ENCODE measurements around the gene SGPL1. TPM values are rescaled to one million over a fixed set of nuclear protein-coding genes. Genes with fewer than 3 reads are reported as not detected.

The SGPL1 gene
- total and polyA plus RNA-seq, 2 of the 8 experiments (the other 6 are each of a cell fraction or from before 2014, with no cell fraction given) = 20.5 to 51.6 TPM

GRCh38 chr10:70834441-70835151, 18.8 kb downstream of the SGPL1 start:
- no peak overlapping the region for H3K27ac ChIP-seq (ENCODE audit: low read depth, low read length)

More at GRCh38 chr10:70834441-70835151, 18.8 kb downstream of the SGPL1 start:
- Histone ChIP-seq H2AK5ac (ENCODE audit: low read depth, low read length) (no peak overlapping the region), H2BK120ac (replicated peaks; ENCODE audit: low read depth, low read length) (no peak overlapping the region), H3K56ac (replicated peaks; ENCODE audit: insufficient read length, low read depth, low read length) (no peak overlapping the region), H4K91ac (replicated peaks; ENCODE audit: insufficient read length, low read length) (no peak overlapping the region), H3K9ac (replicated peaks in 1 of 4; ENCODE audit: extremely low read depth in 1 of 4, low read depth in 3 of 4, low read length in 3 of 4) (no peak overlapping the region), H3K4me2 (ENCODE audit: insufficient read depth in 1 of 2, low read depth in 2 of 2, low read length in 2 of 2) (no peak overlapping the region), H2BK12ac (ENCODE audit: low read depth, low read length) (no peak overlapping the region), H3K23ac (ENCODE audit: insufficient read length) (no peak overlapping the region), H3K4me1 (replicated peaks in 1 of 4; ENCODE audit: control insufficient read depth in 3 of 4, insufficient read depth in 4 of 4, low read length in 3 of 4) (no peaks in the 10 kb centered on the region), H3K18ac (ENCODE audit: extremely low read depth, low read length) (no peak overlapping the region), H3K27me3 (replicated peaks in 1 of 4; ENCODE audit: control insufficient read depth in 3 of 4, extremely low read depth in 1 of 4, insufficient read depth in 3 of 4, low read length in 3 of 4) (no peaks in the 10 kb centered on the region), H4K8ac (ENCODE audit: extremely low read depth, insufficient read depth, low read length) (no peak overlapping the region), H3K4me3 (ENCODE audit: extremely low read depth in 1 of 4, insufficient read depth in 2 of 4, low read depth in 3 of 4, low read length in 4 of 4) (no peak overlapping the region), H4K20me1 (replicated peaks in 1 of 2; ENCODE audit: control insufficient read depth in 1 of 2, insufficient read depth in 2 of 2, low read length in 2 of 2) (peaks cover 3 to 13% of the 10 kb centered on the region in 2 experiments), H3K23me2 (ENCODE audit: low read depth, low read length) (no peaks in the 10 kb centered on the region), H3K4ac (replicated peaks; ENCODE audit: insufficient read length, low read depth, low read length) (no peak overlapping the region), H3K9me3 (ENCODE audit: insufficient read depth in 2 of 2, low read depth in 1 of 2, low read length in 1 of 2) (no peaks in the 10 kb centered on the region), H3K36me3 (ENCODE audit: control insufficient read depth in 2 of 4, insufficient read depth in 4 of 4, low read length in 3 of 4) (peaks cover 0 to 5% (median 1%) of the 10 kb centered on the region in 4 experiments; a peak in 1 of 8 replicates), H2BK5ac (ENCODE audit: low read depth, low read length) (no peak overlapping the region), H3K79me2 (ENCODE audit: control insufficient read depth in 1 of 2, insufficient read depth in 2 of 2, low read length in 2 of 2) (peaks cover 0 to 77% of the 10 kb centered on the region in 2 experiments; a peak in 3 of 4 replicates), H2AFZ (ENCODE audit: low read length) (no peak overlapping the region), H2BK15ac (ENCODE audit: low read length) (no peak overlapping the region), H3K79me1 (ENCODE audit: low read depth, low read length) (peaks cover 13% of the 10 kb centered on the region), H2BK20ac (ENCODE audit: low read length) (no peak overlapping the region), H4K5ac (ENCODE audit: insufficient read length, low read depth, low read length) (no peak overlapping the region), H3K14ac (ENCODE audit: insufficient read length) (no peak overlapping the region)
- POLR2A ChIA-PET (ENCODE audit: partially characterized antibody) = interaction anchor here (1.5 kb wide), 1 partner anchor 13 kb away, joined by 3 read pairs; no protein-coding TSS in a partner anchor
- DNase-seq (ENCODE audit: low read depth in 1 of 2, low spot score in 2 of 2) = no peak
- no peak for TF ChIP-seq RNF2 (IDR thresholded peaks at IDR 0.05; ENCODE audit: borderline replicate concordance, low read depth, low read length, missing control alignments, poor library complexity, severe bottlenecking)
- TF ChIP-seq CREB1 (IDR thresholded peaks at IDR 0.05) = no peak
- TF ChIP-seq BCL11A (IDR thresholded peaks at IDR 0.05; ENCODE audit: low read depth in 2 of 2, low read length in 2 of 2) = no peak
- TF ChIP-seq PHF8 (conservative IDR thresholded peaks at IDR 0.05; ENCODE audit: low read depth, low read length) = no peak
- WGBS, 2 experiments (ENCODE audit: extremely low coverage in 1 of 2, insufficient coverage in 1 of 2, insufficient read length in 1 of 2, insufficient replicate concordance in 2 of 2, low coverage in 1 of 2, low lambda C conversion rate in 2 of 2, missing lambda C conversion rate in 1 of 2) = 90% methylated on average over 7 of the region's 7 CpGs; no CpG with 5 or more reads in 1 of the 2 experiments
- no peak for FAIRE-seq
- CTCF ChIA-PET (ENCODE audit: partially characterized antibody) = interaction anchor here (1.1 kb wide), 1 partner anchor 18 kb away, joined by 3 read pairs; no protein-coding TSS in a partner anchor
